Measurements from ENCODE around the gene EEF1AKMT2. TPM values are rescaled to one million over a fixed set of nuclear protein-coding genes. Genes with fewer than 3 reads are reported as not detected.

EEF1AKMT2 gene
- total RNA-seq: 12.1 and 20.4 TPM in 2 replicates

DNA sequence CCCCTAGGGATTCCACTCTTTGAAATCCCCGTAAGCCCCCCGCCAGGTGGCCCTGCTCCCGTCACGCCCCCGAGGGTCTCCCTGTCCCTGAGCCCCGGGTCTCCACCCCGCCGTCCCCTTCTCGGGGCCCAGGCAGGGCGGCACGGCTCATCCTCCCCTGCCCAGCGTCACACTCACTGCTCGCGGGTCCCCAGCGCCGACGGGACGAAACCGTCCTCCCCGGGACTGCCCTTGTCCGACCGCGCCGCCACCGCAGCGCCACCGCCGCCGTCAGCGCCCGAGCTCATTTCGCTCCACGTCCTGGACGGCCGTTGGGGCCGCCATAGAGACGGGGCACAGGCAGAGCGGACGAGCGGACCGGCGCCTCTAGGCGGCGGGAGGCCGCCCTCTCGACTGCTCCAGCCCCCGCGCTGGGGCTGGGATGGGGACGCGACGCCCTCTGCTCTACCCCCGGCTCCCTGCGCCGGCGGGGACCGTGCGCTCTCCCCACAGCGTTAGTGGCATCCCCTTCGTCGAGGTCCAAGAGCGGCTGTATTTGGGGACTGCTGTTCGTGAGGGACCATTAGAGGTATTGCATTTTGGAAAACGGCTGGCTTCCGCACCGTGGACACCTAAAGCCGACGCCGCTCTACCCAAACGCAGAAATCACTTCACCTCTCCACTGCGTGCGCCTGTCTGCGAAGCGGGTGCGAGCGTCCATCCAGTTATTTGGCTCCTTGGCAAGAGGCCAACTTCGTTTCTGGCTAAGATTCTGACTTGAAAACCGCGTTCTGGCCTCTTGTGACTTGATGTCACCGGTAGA is at the start of gene EEF1AKMT2:
TSS of gene EEF1AKMT2 (minus strand) at position 341 of the 802 bp plus-strand sequence. CDS start at position 287, 54 bp downstream.

DNA sequence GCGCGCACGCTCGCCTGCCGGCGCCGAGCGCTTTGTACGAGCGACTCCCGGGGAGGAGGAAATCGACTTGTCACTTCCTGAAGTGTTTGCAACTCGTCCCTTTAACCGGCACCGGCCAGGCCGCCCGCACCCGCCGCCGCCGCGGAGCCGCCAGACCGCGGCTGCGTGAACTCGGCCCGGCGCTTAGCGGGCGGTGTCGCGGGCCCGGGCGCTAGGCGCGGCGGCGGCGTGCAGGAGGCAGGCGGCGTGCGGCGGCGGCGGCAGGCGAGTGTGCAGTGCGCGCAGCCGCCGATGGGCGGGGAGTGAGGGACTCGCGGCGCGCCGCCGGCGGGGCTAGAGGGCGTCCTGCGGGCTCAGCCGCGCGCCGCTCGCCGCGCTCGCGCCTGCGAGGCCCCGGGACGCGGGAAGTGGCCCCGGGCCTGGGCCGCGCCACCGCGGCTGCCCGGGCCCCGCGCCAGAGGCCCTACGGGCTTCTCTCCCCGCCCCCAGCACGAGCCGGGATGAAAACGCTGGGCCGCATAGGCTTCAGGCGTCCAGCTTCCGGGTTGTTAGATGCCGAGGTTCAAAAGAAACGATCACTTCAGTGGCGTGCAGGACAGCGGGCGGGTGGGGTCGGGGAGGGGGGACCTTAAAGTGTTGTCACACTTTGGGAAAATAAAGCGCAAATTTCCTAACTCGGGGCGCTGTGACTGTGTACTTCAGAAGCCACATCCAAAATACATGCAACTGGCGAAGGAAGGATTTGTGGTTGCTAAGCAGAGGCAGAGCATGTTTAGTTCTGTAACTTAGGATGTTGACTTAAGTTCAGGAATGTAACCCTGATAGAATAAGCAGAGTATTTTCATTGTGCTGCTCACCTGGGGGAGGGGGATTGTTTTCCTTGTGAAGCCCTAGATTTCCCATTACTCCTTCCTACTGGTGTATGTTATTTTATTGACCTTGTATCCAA is 47.3 kb downstream of the EEF1AKMT2 start, which contains the start of gene FAM53B:
TSS of gene FAM53B (minus strand) at position 277 of the 949 bp plus-strand sequence. CDS start 37,665 bp downstream, outside the sequence.

Other genes with a start within 250 kb of the EEF1AKMT2 start
- gene FAM53B, start 47.5 kb downstream of the EEF1AKMT2 start, total RNA-seq: 24.1 and 24.2 TPM in 2 replicates
- 11.0 and 12.6 TPM in 2 replicates for gene ABRAXAS2, start 9.9 kb upstream of the EEF1AKMT2 start, total RNA-seq
- gene ZRANB1, start 150.2 kb upstream of the EEF1AKMT2 start, total RNA-seq: 7.3 and 10.1 TPM in 2 replicates

Measured in hair follicular keratinocyte (primary cell).